ENCODE data around the gene FREM2.

FREM2 gene

GRCh38 chr13:38824342-38824741 lies 137.5 kb downstream of the FREM2 start:
- no peak for TF ChIP-seq EZH2phosphoT487 (conservative IDR thresholded peaks at IDR 0.05; ENCODE audit: low read length)
- TF ChIP-seq CTCF (IDR thresholded peaks at IDR 0.05; ENCODE audit: insufficient read depth, low read length, poor library complexity, severe bottlenecking), result no peak
- no peaks in the 10 kb centered on the region for H3K79me2 ChIP-seq (ENCODE audit: insufficient read depth, low read length)
- H3K9ac ChIP-seq (ENCODE audit: low read length), result no peak overlapping the region
- no peak overlapping the region for H3K4me3 ChIP-seq (ENCODE audit: insufficient read depth, low read length, poor library complexity, severe bottlenecking)
- H4K20me1 ChIP-seq (ENCODE audit: low read depth, low read length), result no peaks in the 10 kb centered on the region
- H3K4me2 ChIP-seq (ENCODE audit: low read depth, low read length, poor library complexity, severe bottlenecking), result no peak overlapping the region
- H3K36me3 ChIP-seq (ENCODE audit: low read length), result no peaks in the 10 kb centered on the region
- no peak overlapping the region for H2AFZ ChIP-seq (ENCODE audit: low read depth, low read length, severe bottlenecking)
- H3K9me2 ChIP-seq (replicated peaks; ENCODE audit: insufficient read depth, low read length), result no peaks in the 10 kb centered on the region
- no peaks in the 10 kb centered on the region for H3K27me3 ChIP-seq (ENCODE audit: low read length)
- H3F3A ChIP-seq (ENCODE audit: insufficient read depth), result no peaks in the 10 kb centered on the region
- H3K27ac ChIP-seq (ENCODE audit: low read depth, low read length), result no peak overlapping the region
- H3K9me3 ChIP-seq (ENCODE audit: insufficient read depth, low read length), result no peaks in the 10 kb centered on the region

- Histone ChIP-seq H2AFZ (ENCODE audit: low read depth, low read length, severe bottlenecking) (no peak overlapping the region), H3K79me2 (ENCODE audit: insufficient read depth, low read length) (no peaks in the 10 kb centered on the region), H3K9me3 (ENCODE audit: insufficient read depth, low read length) (no peaks in the 10 kb centered on the region), H4K20me1 (ENCODE audit: low read depth, low read length) (no peaks in the 10 kb centered on the region), H3F3A (ENCODE audit: insufficient read depth) (no peaks in the 10 kb centered on the region), H3K27ac (ENCODE audit: low read depth, low read length) (no peak overlapping the region), H3K36me3 (ENCODE audit: low read length) (no peaks in the 10 kb centered on the region), H3K4me2 (ENCODE audit: low read depth, low read length, poor library complexity, severe bottlenecking) (no peak overlapping the region), H3K27me3 (ENCODE audit: low read length) (no peaks in the 10 kb centered on the region), H3K9me2 (replicated peaks; ENCODE audit: insufficient read depth, low read length) (no peaks in the 10 kb centered on the region), H3K4me3 (ENCODE audit: insufficient read depth, low read length, poor library complexity, severe bottlenecking) (no peak overlapping the region), H3K9ac (ENCODE audit: low read length) (no peak overlapping the region)
- TF ChIP-seq CTCF (IDR thresholded peaks at IDR 0.05; ENCODE audit: insufficient read depth, low read length, poor library complexity, severe bottlenecking) (no peak), EZH2phosphoT487 (conservative IDR thresholded peaks at IDR 0.05; ENCODE audit: low read length) (no peak)
Observed at GRCh38 chr13:38826182-38826813, 139.4 kb downstream of the FREM2 start.

GRCh38 chr13:38830442-38831045 lies 143.7 kb downstream of the FREM2 start:
- TF ChIP-seq CTCF (IDR thresholded peaks at IDR 0.05; ENCODE audit: insufficient read depth, low read length, poor library complexity, severe bottlenecking) (no peak), EZH2phosphoT487 (conservative IDR thresholded peaks at IDR 0.05; ENCODE audit: low read length) (no peak)
- Histone ChIP-seq H4K20me1 (ENCODE audit: low read depth, low read length) (no peaks in the 10 kb centered on the region), H3F3A (ENCODE audit: insufficient read depth) (no peaks in the 10 kb centered on the region), H2AFZ (ENCODE audit: low read depth, low read length, severe bottlenecking) (no peak overlapping the region), H3K79me2 (ENCODE audit: insufficient read depth, low read length) (no peaks in the 10 kb centered on the region), H3K4me2 (ENCODE audit: low read depth, low read length, poor library complexity, severe bottlenecking) (no peak overlapping the region), H3K4me3 (ENCODE audit: insufficient read depth, low read length, poor library complexity, severe bottlenecking) (no peak overlapping the region), H3K36me3 (ENCODE audit: low read length) (no peaks in the 10 kb centered on the region), H3K9ac (ENCODE audit: low read length) (no peak overlapping the region), H3K9me2 (replicated peaks; ENCODE audit: insufficient read depth, low read length) (no peaks in the 10 kb centered on the region), H3K27me3 (ENCODE audit: low read length) (no peaks in the 10 kb centered on the region), H3K9me3 (ENCODE audit: insufficient read depth, low read length) (no peaks in the 10 kb centered on the region), H3K27ac (ENCODE audit: low read depth, low read length) (no peak overlapping the region)
